Camera-type eye (tissue), 1 donor: Measurements from ENCODE around the gene GOLGA6L26. TPM values are rescaled to one million over a fixed set of nuclear protein-coding genes. Genes with fewer than 3 reads are reported as not detected.

ENCODE experiments used
- total RNA-seq: library from RNA; depleted of rRNA; stranded (reverse); fragments of >200 nt; gene quantifications from one replicate; pipeline ENCODE4 v1.2.3, GENCODE V29; 2014

The GOLGA6L26 gene, protein sequence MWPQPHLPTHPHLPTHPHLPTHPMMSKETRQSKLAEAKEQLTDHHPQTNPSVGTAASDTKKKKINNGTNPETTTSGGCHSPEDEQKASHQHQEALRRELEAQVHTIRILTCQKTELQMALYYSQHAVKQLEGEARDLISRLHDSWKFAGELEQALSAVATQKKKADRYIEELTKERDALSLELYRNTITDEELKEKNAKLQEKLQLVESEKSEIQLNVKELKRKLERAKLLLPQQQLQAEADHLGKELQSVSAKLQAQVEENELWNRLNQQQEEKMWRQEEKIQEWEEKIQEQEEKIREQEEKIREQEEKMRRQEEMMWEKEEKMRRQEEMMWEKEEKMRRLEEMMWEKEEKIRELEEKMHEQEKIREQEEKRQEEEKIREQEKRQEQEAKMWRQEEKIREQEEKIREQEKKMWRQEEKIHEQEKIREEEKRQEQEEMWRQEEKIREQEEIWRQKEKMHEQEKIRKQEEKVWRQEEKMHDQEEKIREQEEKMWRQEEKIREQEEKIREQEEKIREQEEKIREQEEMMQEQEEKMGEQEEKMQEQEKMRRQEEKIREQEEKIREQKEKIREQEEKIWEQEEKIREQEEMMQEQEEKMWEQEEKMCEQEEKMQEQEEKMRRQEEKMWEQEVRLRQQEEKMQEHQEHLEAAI
- not detected for total RNA-seq

DNA sequence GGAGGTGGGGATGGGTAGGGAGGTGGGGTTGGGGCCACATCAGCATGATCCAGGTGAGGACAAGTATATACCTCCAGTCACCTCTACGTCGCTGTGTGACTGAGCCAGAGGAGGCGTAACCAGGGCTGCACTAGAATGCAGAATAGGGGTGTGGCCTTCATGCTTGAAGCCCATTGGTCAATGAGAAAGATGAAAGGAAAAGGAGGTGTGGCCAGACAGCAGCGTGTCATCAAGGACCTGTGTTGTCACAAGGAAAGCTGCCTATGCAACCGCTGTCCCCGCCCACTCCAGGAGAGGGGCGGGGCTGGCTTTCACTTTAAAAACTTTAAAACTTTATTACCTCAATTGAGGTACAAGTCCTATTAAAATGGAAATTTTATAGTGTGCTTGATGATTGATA, at the start of gene GOLGA6L26:
GOLGA6L26 (minus strand) TSS at position 101 of the 400 bp plus-strand sequence; CDS start at position 40, 61 bp downstream.

DNA sequence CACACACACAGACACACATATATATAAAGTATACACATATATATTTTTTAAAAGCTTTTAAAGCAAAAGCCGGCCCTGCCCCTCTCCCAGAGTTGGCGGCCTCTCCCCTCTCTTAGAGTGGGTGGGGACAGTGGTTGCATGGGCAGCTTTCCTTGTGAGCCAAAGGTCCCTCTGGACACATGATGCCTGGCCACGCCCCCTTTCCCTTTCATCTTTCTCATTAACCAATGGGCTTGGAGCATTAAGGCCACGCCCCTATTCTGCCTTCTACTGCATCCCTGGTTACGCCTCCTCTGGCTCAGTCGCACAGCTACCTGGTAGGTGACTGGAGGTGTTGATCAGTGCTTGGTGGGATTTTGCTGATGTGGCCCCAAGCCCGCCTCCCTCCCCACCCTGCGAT, 20.5 kb upstream of the GOLGA6L26 start, which contains the start of gene GOLGA8S:
GOLGA8S (plus strand) TSS at position 301 of the 400 bp plus-strand sequence; CDS start at position 363, 62 bp downstream.

Other genes starting within 250 kb of the GOLGA6L26 start
- gene GOLGA6L1, start 197.4 kb downstream of the GOLGA6L26 start, total RNA-seq = not detected
- gene GOLGA8S, start 20.6 kb upstream of the GOLGA6L26 start, total RNA-seq = 0.82 TPM
- not detected for gene GOLGA6L2, start 113.0 kb upstream of the GOLGA6L26 start, total RNA-seq
- 34.4 TPM for gene MKRN3, start 231.5 kb upstream of the GOLGA6L26 start, total RNA-seq